DMS79 (cell line): Measurements from ENCODE around the gene SLC13A3.
"Not testable (repeated sequence)": the region's sequence is repeated elsewhere in the genome, so short reads cannot be mapped to it uniquely, and the experiment has no call there.

Experiments used
- DNase-seq: peaks from one replicate; lab custom pipeline; 2025; lab: John Stamatoyannopoulos, UW

SLC13A3 gene

GRCh38 chr20:46681032-46681854 is 30.0 kb upstream of the SLC13A3 start:
- no peak for DNase-seq

GRCh38 chr20:46680684-46681031 is 29.4 kb upstream of the SLC13A3 start:
- DNase-seq: no peak

GRCh38 chr20:46678516-46678915 is 27.3 kb upstream of the SLC13A3 start:
- DNase-seq: no peak

GRCh38 chr20:46677608-46678007 is 26.3 kb upstream of the SLC13A3 start:
- no peak for DNase-seq

GRCh38 chr20:46676649-46677316 is 25.5 kb upstream of the SLC13A3 start:
- not testable (repeated sequence) for DNase-seq

GRCh38 chr20:46674253-46675083 is 23.2 kb upstream of the SLC13A3 start:
- no peak for DNase-seq

DNA sequence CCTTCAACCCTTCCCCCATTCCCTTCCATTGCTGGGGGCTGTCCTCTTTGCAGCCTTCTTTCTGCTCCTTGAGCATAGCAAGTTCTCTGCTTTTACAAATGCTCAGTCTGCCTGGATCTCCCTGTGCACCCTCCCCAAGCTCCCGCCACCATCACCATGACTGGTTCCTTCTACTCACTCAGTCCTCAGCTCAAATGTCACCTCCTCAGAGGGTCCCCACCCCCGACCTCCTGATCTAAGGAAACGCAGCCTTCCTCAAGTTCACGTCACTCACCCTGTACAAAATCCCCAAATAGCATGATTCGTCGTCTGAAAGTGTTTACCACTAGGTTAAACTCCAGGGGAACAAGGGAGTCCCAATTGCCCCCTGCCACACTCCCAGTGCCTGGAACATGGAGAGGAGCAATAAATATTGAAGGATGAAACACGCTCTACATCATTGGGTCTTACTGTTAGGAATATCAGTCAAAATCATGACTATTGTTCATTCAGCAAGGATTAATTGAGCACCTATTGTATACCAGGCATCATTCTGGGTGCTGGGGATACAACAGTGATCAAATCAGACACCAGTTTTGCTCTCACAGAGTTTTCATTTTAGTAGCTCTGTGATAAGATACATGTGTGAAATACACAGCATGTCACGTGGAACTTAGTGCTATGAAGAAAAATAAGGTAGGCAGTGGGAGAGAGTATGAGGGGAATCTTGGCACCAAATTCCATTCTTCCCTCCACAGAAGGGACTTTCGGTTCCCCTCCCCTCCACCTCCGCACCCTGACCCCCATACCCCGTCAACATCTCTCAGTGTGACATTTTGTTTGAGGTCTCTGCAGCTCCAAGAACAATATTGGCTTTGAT is 22.4 kb upstream of the SLC13A3 start:
- no peak for DNase-seq

GRCh38 chr20:46672543-46673148 is 21.4 kb upstream of the SLC13A3 start:
- no peak for DNase-seq

- DNase-seq: no peak
These were observed 20.7 kb upstream of the SLC13A3 start for GRCh38 chr20:46671866-46672542.

DNA sequence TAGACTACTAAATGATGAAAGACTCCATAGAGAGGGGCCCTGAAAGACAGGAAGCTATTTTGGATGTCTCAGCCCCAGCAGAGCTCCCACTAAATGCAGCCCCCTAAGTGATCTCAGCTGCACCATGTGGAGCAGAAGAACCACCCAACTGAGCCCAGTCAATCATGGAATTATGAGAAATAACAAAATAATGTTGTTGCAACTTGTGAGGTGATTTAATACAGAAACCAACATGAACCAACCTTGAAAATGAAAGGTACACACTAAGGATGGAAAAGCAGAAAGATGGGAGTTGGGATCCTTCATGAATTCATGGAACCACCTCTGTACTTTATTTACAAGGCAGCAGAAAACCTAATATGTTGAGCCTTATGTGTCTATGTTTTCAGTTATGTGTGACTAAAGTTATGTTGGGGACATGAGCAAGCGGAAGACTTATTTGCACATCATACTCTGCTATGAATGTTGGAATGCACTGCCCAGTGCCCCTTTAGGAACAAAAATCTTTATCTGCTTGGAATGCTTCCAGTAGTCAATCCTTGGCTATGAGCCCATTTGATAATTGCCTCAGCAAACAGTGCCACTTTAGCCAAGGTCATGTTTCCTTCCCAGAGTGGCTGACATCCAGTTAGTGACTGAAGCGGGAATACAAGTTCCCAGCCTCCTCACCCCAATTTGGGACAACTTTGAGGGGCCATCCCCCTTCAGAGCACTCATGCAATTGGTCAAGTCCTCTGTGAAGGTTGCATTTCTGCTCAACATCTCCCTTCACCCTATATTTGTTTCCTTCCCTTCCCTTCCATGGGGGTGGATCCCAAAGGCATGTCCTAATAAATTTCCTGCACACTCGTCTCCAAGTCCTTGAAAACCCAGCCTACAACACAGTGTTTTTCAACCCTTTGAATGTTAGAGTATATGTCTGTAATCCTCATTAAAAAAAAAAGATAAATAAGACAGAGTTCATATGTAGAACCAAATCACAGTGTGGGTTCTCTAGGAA is 19.6 kb upstream of the SLC13A3 start:
- DNase-seq: no peak

DNA sequence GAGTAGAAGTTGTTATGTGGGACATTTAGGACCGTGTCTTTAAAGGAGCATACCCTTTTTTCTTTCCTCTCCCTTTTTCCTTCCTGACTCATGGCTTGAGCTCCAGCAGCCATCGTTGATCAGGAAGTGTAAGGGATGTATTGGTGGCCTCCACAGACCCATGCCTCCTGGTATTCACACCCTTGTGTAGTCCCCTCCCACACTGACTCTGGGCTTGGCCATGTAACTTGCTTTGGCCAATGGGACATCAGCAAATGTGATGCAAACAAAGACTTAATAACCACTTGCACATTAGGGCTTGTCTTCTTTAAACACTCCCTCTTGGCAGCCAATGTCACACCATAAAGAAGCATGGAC is 18.9 kb upstream of the SLC13A3 start:
- no peak for DNase-seq

DNA sequence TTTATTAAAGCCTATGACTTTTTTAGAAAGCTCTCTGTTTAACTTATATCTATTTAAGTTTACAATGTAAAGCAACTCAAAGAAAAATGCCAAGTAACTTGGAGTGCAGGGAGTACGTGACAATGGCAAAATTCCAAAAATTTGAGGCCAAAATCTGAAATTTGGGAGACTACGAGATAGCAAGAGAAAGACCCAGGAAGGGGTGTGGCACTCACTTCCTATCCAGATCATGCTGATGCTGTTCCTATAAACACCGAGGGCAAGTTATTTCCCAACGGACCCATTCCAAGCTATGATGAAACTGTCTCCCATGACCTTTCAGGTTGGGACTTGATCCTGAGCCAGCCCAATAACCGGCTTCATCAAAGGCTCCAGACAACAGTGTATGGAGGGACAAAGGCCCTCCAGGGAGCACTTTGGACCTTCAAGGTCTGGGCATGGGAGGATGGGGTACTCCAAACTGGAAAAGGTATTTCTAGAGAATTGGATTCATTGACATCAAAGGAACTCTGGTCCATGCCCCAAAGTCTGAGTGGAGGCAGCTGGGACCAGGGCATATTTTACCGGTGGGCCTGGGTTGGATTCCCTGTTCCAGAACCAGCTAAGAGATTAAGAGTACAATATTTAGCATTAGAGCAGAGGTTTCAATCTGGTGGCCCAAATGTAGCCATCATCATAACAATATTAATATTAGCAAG is 15.7 kb upstream of the SLC13A3 start:
- no peak for DNase-seq

- DNase-seq: no peak
These were observed 15.0 kb upstream of the SLC13A3 start for GRCh38 chr20:46666306-46666705.

DNA sequence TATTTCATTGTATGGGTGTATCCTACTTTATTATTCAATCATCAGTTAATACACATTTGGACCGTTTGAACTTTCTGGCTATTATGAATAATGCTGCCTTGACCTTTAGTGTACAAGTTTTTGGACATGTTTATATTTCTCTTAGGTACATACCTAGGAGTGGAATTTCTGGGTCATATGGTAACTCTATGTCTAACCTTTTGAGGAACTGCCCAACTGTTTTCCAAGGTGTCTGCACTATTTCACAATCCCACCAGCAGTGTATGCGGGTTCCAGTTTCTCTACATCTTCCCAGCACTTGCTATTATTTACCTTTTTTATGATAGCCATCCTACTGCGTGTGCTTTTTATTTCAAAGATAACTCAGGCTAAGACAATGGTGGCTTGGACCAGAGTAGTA is 14.3 kb upstream of the SLC13A3 start:
- DNase-seq: no peak

DNA sequence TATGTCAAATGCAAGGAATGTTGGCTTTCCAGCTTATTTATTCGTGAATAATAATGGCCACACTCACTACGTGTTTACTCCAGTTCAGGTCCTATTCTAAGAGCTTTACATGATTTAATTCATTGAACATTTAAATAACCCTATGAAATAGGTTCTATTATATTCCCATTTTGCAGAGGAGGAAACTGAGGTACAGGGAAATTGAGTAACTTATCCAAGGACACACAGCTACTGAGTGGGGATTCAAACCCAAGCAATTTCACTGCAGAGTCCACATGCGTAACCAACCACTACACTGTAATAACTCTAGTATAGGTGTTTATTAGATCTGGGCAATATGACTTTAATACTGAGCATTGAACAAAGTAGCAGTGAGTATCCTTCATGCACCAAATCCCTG is 12.3 kb upstream of the SLC13A3 start:
- DNase-seq: no peak

- DNase-seq: no peak
These were observed 10.4 kb upstream of the SLC13A3 start for GRCh38 chr20:46661659-46662058.

DNA sequence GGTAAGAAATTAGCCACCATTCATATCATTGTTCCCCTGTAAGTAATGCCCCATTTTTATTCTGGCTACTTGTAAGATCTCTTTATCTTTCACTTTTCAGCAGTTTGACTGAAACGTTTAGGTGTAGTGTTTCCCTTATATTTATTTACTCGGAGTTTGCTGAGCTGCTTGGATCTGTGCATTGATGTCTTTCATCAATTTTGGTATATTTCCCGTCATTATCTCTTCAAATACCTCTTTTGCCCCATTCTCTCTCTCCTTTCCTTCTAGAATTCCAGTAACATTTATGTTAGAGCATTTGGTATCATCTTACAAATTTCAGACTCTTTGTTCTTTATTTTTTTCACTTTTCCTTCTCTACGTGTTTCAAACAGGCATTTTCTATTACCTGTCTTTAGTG is 9.2 kb upstream of the SLC13A3 start:
- DNase-seq: no peak

GRCh38 chr20:46657618-46658017 is 6.4 kb upstream of the SLC13A3 start:
- DNase-seq: no peak

GRCh38 chr20:46657137-46657536 is 5.9 kb upstream of the SLC13A3 start:
- DNase-seq: no peak
